K562 (cell line): ENCODE data around the gene ENDOU. TPM values are rescaled to one million over a fixed set of nuclear protein-coding genes. Genes with fewer than 3 reads are reported as not detected.

ENCODE experiments used
- ADNP ChIP-seq: fragments of 200-800 bp; sonication (Bioruptor generic); IDR thresholded peaks from 2 replicates; pipeline ENCODE4 v1.6.1; 2016; ENCODE audit warnings: missing genetic modification characterization, missing compliant biosample characterization
- CEBPB ChIP-seq: fragments of 450-650 bp; IDR thresholded peaks from 2 replicates; pipeline ENCODE4 v1.6.1; 2016; ENCODE audit warnings: missing genetic modification characterization, missing compliant biosample characterization
- DACH1 ChIP-seq: fragments of 450-650 bp; IDR thresholded peaks from 2 replicates; pipeline ENCODE4 v1.6.1; 2018; ENCODE audit not compliant: partially characterized antibody
- ETV5 ChIP-seq: sonication (generic); formaldehyde crosslinking; IDR thresholded peaks from 2 replicates; pipeline ENCODE4 v1.4.0; 2020; ENCODE audit warnings: low read depth, mild to moderate bottlenecking, missing genetic modification reagents
- FOXP4 ChIP-seq: sonication (generic); formaldehyde crosslinking; IDR thresholded peaks from 2 replicates; pipeline ENCODE4 v1.8.0; 2022; ENCODE audit warnings: mild to moderate bottlenecking, missing genetic modification reagents, borderline replicate concordance
- MEF2A ChIP-seq: IDR thresholded peaks from 2 replicates; pipeline ENCODE4 v1.6.1; 2011; ENCODE audit warnings: low read depth, mild to moderate bottlenecking, low read length, moderate library complexity; ENCODE audit not compliant: control insufficient read depth
- PCBP2 ChIP-seq: fragments of 200-400 bp; formaldehyde crosslinking; IDR thresholded peaks from 2 replicates; pipeline ENCODE4 v1.6.1; 2018; ENCODE audit warnings: low read length, low read depth, mild to moderate bottlenecking, moderate library complexity; ENCODE audit not compliant: poor library complexity, severe bottlenecking
- SRSF7 ChIP-seq: fragments of 200-400 bp; formaldehyde crosslinking; optimal IDR thresholded peaks from 2 replicates; pipeline ENCODE3; 2017; ENCODE audit warnings: mild to moderate bottlenecking, low read depth, low read length
- TAL1 ChIP-seq: fragments of 450-650 bp; IDR thresholded peaks from 2 replicates; pipeline ENCODE4 v1.6.1; 2016; ENCODE audit warnings: mild to moderate bottlenecking
- ZFX ChIP-seq: sonication (generic); formaldehyde crosslinking; IDR thresholded peaks from 2 replicates; pipeline ENCODE4 v1.8.0; 2022; ENCODE audit warnings: mild to moderate bottlenecking, missing genetic modification reagents, moderate library complexity
- ZNF639 ChIP-seq, 2 experiments: fragments of 200-800 bp in 1 of 2; sonication (Bioruptor generic) in 1 of 2; sonication (generic) in 1 of 2; formaldehyde crosslinking in 1 of 2; IDR thresholded peaks in 1 of 2; conservative IDR thresholded peaks in 1 of 2; 2 replicates each; pipeline versions ENCODE4 v1.5.0 to v1.6.1; 2016 to 2020; ENCODE audit warnings: missing compliant biosample characterization in 1 of 2, missing genetic modification characterization in 1 of 2, missing genetic modification reagents in 1 of 2
- polyA plus RNA-seq, 8 experiments: library from polyadenylated mRNA; depleted of rRNA in 4 of 8; stranded (reverse) in 5 of 8; unstranded in 3 of 8; fragments of >200 nt; fragmentation: Nextera tagmentation in 2 of 8; fragmentation: Illumina TruSeq in 1 of 8; extraction: Ambion mirVana in 2 of 8; extraction: Trizol in 1 of 8; gene quantifications; 2 replicates each; pipeline versions ENCODE4 v1.2.1 to v1.2.3, GENCODE V29; 2011 to 2014; ENCODE audit warnings: inconsistent platforms in 1 of 8, missing spikeins in 1 of 8
- total RNA-seq, 7 experiments: library from RNA; depleted of rRNA in 6 of 7; stranded (reverse); fragments of >200 nt in 6 of 7; fragmentation: Illumina TruSeq in 2 of 7; extraction: Trizol in 2 of 7; gene quantifications; 2 replicates each; pipeline versions ENCODE4 v1.2.1 to v1.2.3, GENCODE V29; 2011 to 2021; ENCODE audit warnings: low replicate concordance in 1 of 7

Gene ENDOU
- total and polyA plus RNA-seq, 9 of the 15 experiments (the other 6 are each of a cell fraction or from before 2014, with no cell fraction given) = 0.03 TPM; not detected in 8

GRCh38 chr12:47739979-47740378 lies 14.7 kb upstream of the ENDOU start (continued):
- TF ChIP-seq PCBP2 (no peak), TAL1 (no peak), CEBPB (tag) (no peak), MEF2A (no peak), SRSF7 (no peak), ETV5 (peak; percentile 23; the same call in 1 of the 2 replicates), ADNP (tag) (no peak), ZFX (CRISPR knock-in tag) (peak; percentile 36; the same call in 1 of the 2 replicates), FOXP4 (CRISPR knock-in tag) (no peak), ZNF639 (CRISPR knock-in tag; conservative IDR thresholded peaks at IDR 0.05 in 1 of 2, IDR thresholded peaks at IDR 0.05 in 1 of 2) (no peak), DACH1 (no peak)
- TF ChIP-seq, all 486 proteins: peak for 13
